ENCODE data around the gene PRSS36.

DNA sequence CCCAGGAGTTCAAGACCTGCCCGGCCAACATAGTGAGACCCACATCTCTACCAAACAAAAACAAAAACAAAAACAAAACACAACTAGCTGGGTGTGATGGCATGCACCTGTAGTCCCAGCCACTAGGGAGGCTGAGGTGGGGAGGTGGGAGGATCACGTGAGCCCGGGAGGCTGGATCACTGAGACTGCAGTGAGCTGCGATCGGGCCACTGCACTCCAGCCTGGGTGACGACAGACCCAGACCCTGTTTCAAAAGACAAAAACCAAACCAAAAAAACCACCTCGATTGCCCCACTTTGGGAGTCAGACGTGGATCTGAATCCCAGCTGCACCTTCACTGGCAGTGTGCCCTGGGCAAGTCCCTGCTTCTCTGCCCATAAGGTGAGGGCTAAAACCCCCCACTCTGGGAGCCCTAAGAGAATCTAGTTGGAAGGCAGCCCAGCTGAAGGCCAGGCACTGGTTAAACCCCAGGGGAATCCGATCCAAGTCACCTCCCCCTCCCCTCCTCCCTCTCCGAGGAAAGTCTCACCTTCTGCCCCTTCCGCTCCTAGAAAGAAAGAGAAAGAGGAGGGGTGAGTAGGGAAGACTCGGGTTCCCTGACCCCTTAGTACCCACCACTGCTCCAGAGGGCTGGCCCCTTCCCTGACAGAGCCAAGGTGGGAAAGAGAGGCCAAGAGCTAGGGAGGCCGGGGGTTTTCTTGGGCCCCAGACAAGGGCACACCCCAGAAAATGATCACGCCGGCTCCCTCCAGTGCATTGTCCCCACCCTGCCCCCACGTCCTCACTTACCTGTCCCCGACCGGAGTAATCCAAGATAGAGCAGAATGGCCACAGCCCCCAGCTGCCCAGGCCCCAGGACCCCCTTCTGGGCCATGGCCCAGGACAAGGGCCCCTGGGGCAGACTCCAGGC, 15.0 kb downstream of the PRSS36 start:
- no peak for TF ChIP-seq POLR2A (IDR thresholded peaks at IDR 0.05)
- TF ChIP-seq, protein P1, sequence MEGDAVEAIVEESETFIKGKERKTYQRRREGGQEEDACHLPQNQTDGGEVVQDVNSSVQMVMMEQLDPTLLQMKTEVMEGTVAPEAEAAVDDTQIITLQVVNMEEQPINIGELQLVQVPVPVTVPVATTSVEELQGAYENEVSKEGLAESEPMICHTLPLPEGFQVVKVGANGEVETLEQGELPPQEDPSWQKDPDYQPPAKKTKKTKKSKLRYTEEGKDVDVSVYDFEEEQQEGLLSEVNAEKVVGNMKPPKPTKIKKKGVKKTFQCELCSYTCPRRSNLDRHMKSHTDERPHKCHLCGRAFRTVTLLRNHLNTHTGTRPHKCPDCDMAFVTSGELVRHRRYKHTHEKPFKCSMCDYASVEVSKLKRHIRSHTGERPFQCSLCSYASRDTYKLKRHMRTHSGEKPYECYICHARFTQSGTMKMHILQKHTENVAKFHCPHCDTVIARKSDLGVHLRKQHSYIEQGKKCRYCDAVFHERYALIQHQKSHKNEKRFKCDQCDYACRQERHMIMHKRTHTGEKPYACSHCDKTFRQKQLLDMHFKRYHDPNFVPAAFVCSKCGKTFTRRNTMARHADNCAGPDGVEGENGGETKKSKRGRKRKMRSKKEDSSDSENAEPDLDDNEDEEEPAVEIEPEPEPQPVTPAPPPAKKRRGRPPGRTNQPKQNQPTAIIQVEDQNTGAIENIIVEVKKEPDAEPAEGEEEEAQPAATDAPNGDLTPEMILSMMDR (IDR thresholded peaks at IDR 0.05), result peak in 1 of 6 experiments; percentile 14
